Kidney (tissue), 14 donors: ENCODE measurements around the gene PRPF40A. TPM values are rescaled to one million over a fixed set of nuclear protein-coding genes. Genes with fewer than 3 reads are reported as not detected.

Experiments used
- DNase-seq, 5 donors: peaks; one replicate each; pipeline ENCODE4 v3.0.0-alpha.2; 2013 to 2020
- FAIRE-seq: peaks from 2 replicates; lab custom pipeline; 2012; peaks lifted over from hg19 to GRCh38; lab: Jason Lieb, UNC
- H3K27ac ChIP-seq, 2 donors: one replicate each; pipeline ENCODE4 v1.7.0; 2013; ENCODE audit warnings: low read depth in 2 of 2, low read length in 2 of 2, inconsistent platforms in 1 of 2
- H3K27me3 ChIP-seq: one replicate; pipeline ENCODE4 v1.7.1; 2013; ENCODE audit warnings: low read length, inconsistent platforms; ENCODE audit not compliant: control insufficient read depth, insufficient read depth
- H3K36me3 ChIP-seq, 3 donors: one replicate each; pipeline versions ENCODE4 v1.7.0 to v1.7.1; 2013; ENCODE audit warnings: low read length in 3 of 3, control low read depth in 1 of 3, inconsistent platforms in 1 of 3; ENCODE audit not compliant: insufficient read depth in 3 of 3, control insufficient read depth in 2 of 3
- H3K4me1 ChIP-seq, 3 donors: one replicate each; pipeline versions ENCODE4 v1.7.0 to v1.7.1; 2013; ENCODE audit warnings: low read length in 3 of 3, inconsistent platforms in 1 of 3, low read depth in 1 of 3; ENCODE audit not compliant: control insufficient read depth in 2 of 3, insufficient read depth in 2 of 3
- H3K4me3 ChIP-seq, 3 donors: one replicate each; pipeline versions ENCODE4 v1.7.0 to v1.8.1; 2013; ENCODE audit warnings: low read length in 3 of 3, control low read depth in 1 of 3, inconsistent platforms in 1 of 3
- H3K9ac ChIP-seq, 3 donors: one replicate each; pipeline versions ENCODE4 v1.7.0 to v1.7.1; 2013; ENCODE audit warnings: low read length in 3 of 3, control low read depth in 1 of 3, inconsistent platforms in 1 of 3
- H3K9me3 ChIP-seq, 3 donors: one replicate each; pipeline versions ENCODE4 v1.7.0 to v1.7.1; 2013; ENCODE audit warnings: low read length in 3 of 3, control low read depth in 1 of 3, inconsistent platforms in 1 of 3; ENCODE audit not compliant: control insufficient read depth in 2 of 3, insufficient read depth in 1 of 3
- intact Hi-C: fragments of 100-400 bp; cut with DNase I; formaldehyde crosslinking; loops from one replicate; pipeline ENCODE4 v1.11.1; 2022
- polyA plus RNA-seq: library from polyadenylated mRNA; stranded (reverse); fragments of 350-450 nt; fragmentation: Illumina TruSeq; extraction: RNeasy Lipid Tissue Mini Kit (QIAGEN cat#74804); gene quantifications from one replicate; pipeline ENCODE4 v1.2.3, GENCODE V29; 2014; ENCODE audit warnings: low read depth, low replicate concordance; ENCODE audit not compliant: insufficient read depth
- total RNA-seq: library from RNA; stranded (reverse); fragmentation: NEBNext Ultra II Directional; extraction: Animal tissue kit (Norgen Biotek cat#: 25700); gene quantifications from one replicate; pipeline ENCODE4 v1.2.1, GENCODE V29; 2021
- TF ChIP-seq, protein P1 (sequence below): IDR thresholded peaks from 3 replicates; pipeline ENCODE4 v1.5.1; 2012; ENCODE audit warnings: mild to moderate bottlenecking, moderate library complexity, borderline replicate concordance; ENCODE audit not compliant: insufficient read depth; ENCODE audit errors: extremely low read depth
- donor health status: control.
- donor health status: control.
- donor health status: control.
- donor health status: control.
- donor health status: control.
- donor health status: DM: yes; HTN: yes; CAD: no.
- donor health status: Normal renal cell carcinoma (clear cell type).

Gene PRPF40A
- total and polyA plus RNA-seq, 2 donors from 2014 or later, result 20.2 to 82.7 TPM

DNA sequence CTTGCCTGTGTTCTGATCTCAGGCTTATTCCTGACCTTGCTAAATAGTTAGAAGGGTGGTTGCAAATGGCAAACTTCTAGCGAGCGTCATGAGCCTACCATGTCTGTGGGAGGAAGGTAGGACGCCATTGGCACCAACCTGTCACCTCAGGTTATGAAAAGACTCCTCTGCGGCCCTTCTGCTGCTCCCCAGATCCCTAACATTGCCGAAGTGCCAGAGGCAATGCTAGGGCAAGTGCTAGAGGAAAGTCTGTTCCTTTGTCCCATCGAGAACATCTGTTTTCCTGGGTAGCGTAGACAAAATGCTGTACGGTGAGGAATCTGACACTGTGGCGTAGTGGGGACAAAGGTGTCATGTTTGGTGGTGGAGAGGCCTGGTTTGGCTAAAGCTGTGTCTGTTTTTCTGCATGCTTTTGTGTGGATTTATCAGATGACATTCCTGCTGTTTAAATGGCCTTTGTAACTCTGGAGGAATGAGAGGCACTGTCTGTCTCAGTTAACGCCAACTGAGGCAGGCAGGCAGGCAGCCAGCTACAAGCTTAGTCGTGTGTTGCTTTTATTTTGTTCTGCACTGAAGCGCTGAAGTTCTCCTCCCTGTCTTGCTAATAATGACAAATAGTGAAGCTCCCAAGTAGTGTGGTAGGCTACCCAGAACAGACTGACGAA, 94.1 kb downstream of the PRPF40A start:
- FAIRE-seq, result no peak
- Histone ChIP-seq H3K9me3 (no peaks in the 10 kb centered on the region), H3K9ac (no peak overlapping the region), H3K27ac (no peak overlapping the region), H3K36me3 (peaks cover 2 to 28% (median 8%) of the 10 kb centered on the region in 3 donors), H3K4me1 (no peaks in the 10 kb centered on the region), H3K27me3 (no peaks in the 10 kb centered on the region), H3K4me3 (no peak overlapping the region)
- DNase-seq, result peak in 1 of 5 donors; percentile 42
- intact Hi-C loops, result no loop called here
- TF ChIP-seq, protein P1, sequence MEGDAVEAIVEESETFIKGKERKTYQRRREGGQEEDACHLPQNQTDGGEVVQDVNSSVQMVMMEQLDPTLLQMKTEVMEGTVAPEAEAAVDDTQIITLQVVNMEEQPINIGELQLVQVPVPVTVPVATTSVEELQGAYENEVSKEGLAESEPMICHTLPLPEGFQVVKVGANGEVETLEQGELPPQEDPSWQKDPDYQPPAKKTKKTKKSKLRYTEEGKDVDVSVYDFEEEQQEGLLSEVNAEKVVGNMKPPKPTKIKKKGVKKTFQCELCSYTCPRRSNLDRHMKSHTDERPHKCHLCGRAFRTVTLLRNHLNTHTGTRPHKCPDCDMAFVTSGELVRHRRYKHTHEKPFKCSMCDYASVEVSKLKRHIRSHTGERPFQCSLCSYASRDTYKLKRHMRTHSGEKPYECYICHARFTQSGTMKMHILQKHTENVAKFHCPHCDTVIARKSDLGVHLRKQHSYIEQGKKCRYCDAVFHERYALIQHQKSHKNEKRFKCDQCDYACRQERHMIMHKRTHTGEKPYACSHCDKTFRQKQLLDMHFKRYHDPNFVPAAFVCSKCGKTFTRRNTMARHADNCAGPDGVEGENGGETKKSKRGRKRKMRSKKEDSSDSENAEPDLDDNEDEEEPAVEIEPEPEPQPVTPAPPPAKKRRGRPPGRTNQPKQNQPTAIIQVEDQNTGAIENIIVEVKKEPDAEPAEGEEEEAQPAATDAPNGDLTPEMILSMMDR, result no peak

DNA sequence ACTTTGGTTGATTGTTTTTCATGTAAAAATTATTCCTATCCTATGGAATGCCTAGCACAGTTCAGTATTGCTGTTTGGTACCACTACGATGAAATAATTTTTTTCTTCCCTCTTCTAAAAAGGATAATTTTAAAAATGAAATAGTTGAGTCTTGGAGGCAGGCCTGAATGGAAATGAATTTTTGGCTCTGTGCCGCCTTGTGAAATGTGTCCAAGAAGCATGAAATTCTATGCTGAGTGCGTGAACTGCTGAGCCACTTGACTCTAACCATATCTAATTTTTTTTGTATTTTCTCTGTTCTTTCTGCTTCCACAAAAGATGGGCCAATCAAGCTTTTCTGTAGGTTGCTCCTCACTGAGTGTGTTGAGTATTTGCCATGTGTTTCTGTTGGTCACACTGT, 95.0 kb downstream of the PRPF40A start:
- intact Hi-C loops, result no loop called here
- H3K9me3 ChIP-seq, result no peaks in the 10 kb centered on the region

DNA sequence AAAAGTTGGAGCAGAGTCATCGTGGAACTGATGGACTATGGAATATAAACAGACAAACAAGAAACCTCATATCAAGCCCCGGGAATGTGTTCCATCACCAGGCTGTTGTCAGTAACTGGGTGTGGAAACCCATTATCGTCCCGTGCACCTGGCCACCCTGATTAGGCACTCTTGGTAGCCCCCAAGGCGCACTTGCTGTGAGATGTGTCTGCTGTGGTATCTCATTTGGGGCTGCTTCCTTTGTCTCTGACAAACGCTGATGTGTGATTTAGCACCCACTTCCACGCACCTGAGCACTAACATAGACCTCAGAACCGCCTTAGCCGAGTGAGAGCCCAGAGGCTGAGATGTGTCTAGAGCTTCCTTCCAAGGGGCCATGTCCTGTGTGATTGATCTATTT, 96.3 kb downstream of the PRPF40A start:
- H3K9me3 ChIP-seq, result no peaks in the 10 kb centered on the region
- H3K27me3 ChIP-seq, result no peaks in the 10 kb centered on the region
- no peak for DNase-seq
- no peaks in the 10 kb centered on the region for H3K4me1 ChIP-seq
- no peak for FAIRE-seq
- TF ChIP-seq, protein P1, result no peak
- H3K27ac ChIP-seq, result no peak overlapping the region
- intact Hi-C loops, result no loop called here
- peaks cover 10 to 30% (median 14%) of the 10 kb centered on the region in 3 donors for H3K36me3 ChIP-seq
- H3K4me3 ChIP-seq, result no peak overlapping the region
- H3K9ac ChIP-seq, result no peak overlapping the region

More for the DNA sequence above, 95.0 kb downstream of the PRPF40A start:
- FAIRE-seq (no peak), DNase-seq (no peak)
- Histone ChIP-seq H3K36me3 (peaks cover 7 to 28% (median 12%) of the 10 kb centered on the region in 3 donors), H3K4me1 (no peaks in the 10 kb centered on the region), H3K9ac (no peak overlapping the region), H3K4me3 (no peak overlapping the region), H3K27me3 (no peaks in the 10 kb centered on the region), H3K27ac (no peak overlapping the region)
- TF ChIP-seq, protein P1, result no peak
